Measurements from ENCODE around the gene GREM2. TPM values are rescaled to one million over a fixed set of nuclear protein-coding genes. Genes with fewer than 3 reads are reported as not detected.

Gene GREM2
- total RNA-seq, 4 donors from 2014 or later = 0.10 to 0.75 (median 0.64) TPM

GRCh38 chr1:240465531-240465940 is 146.4 kb downstream of the GREM2 start:
- in situ Hi-C loops (cut with MboI; ENCODE audit: low sequenced_read_pairs in 4 of 4) = no loop called here
- no peaks in the 10 kb centered on the region for H3K27me3 ChIP-seq
- no peak overlapping the region for H3K27ac ChIP-seq
- no peaks in the 10 kb centered on the region for H3K9me3 ChIP-seq
- no peak for TF ChIP-seq POLR2A (IDR thresholded peaks at IDR 0.05)
- TF ChIP-seq CTCF (IDR thresholded peaks at IDR 0.05 in 4 of 5, conservative IDR thresholded peaks at IDR 0.05 in 1 of 5) = no peak
- no peaks in the 10 kb centered on the region for H3K4me1 ChIP-seq
- DNase-seq = no peak
- no peak overlapping the region for H3K4me3 ChIP-seq
- intact Hi-C loops (cut with DNase I; ENCODE audit: low total_unique reads) = no loop called here
- H3K36me3 ChIP-seq = no peaks in the 10 kb centered on the region
- no peak for ATAC-seq

GRCh38 chr1:240464099-240464498 is 147.9 kb downstream of the GREM2 start:
- intact Hi-C loops (cut with DNase I; ENCODE audit: low total_unique reads) (no loop called here), in situ Hi-C loops (cut with MboI; ENCODE audit: low sequenced_read_pairs in 4 of 4) (no loop called here)
- Histone ChIP-seq H3K4me1 (no peaks in the 10 kb centered on the region), H3K4me3 (no peak overlapping the region), H3K9me3 (no peaks in the 10 kb centered on the region), H3K27ac (no peak overlapping the region), H3K27me3 (no peaks in the 10 kb centered on the region), H3K36me3 (no peaks in the 10 kb centered on the region)
- ATAC-seq (no peak), DNase-seq (no peak)
- TF ChIP-seq CTCF (IDR thresholded peaks at IDR 0.05 in 4 of 5, conservative IDR thresholded peaks at IDR 0.05 in 1 of 5) = no peak

- intact Hi-C loops (cut with DNase I; ENCODE audit: low total_unique reads) (no loop called here), in situ Hi-C loops (cut with MboI; ENCODE audit: low sequenced_read_pairs in 4 of 4) (no loop called here)
- no peaks in the 10 kb centered on the region for H3K27me3 ChIP-seq
- no peak overlapping the region for H3K27ac ChIP-seq
- H3K4me1 ChIP-seq = no peaks in the 10 kb centered on the region
- no peak for TF ChIP-seq CTCF (IDR thresholded peaks at IDR 0.05 in 4 of 5, conservative IDR thresholded peaks at IDR 0.05 in 1 of 5)
- no peak for TF ChIP-seq POLR2A (IDR thresholded peaks at IDR 0.05)
- H3K9me3 ChIP-seq = no peaks in the 10 kb centered on the region
- no peak for DNase-seq
- no peak for ATAC-seq
- no peaks in the 10 kb centered on the region for H3K36me3 ChIP-seq
- H3K4me3 ChIP-seq = no peak overlapping the region
Measured at GRCh38 chr1:240462766-240463395, 149.1 kb downstream of the GREM2 start.

- no peaks in the 10 kb centered on the region for H3K9me3 ChIP-seq
- DNase-seq = no peak
- no peaks in the 10 kb centered on the region for H3K4me1 ChIP-seq
- no peak for TF ChIP-seq CTCF (IDR thresholded peaks at IDR 0.05 in 4 of 5, conservative IDR thresholded peaks at IDR 0.05 in 1 of 5)
- no peak for TF ChIP-seq POLR2A (IDR thresholded peaks at IDR 0.05)
- intact Hi-C loops (cut with DNase I; ENCODE audit: low total_unique reads) = no loop called here
- H3K27me3 ChIP-seq = no peaks in the 10 kb centered on the region
- no peak overlapping the region for H3K27ac ChIP-seq
- in situ Hi-C loops (cut with MboI; ENCODE audit: low sequenced_read_pairs in 4 of 4) = no loop called here
- ATAC-seq = no peak
- H3K4me3 ChIP-seq = no peak overlapping the region
- no peaks in the 10 kb centered on the region for H3K36me3 ChIP-seq
Measured at GRCh38 chr1:240462277-240462676, 149.7 kb downstream of the GREM2 start.

- intact Hi-C loops (cut with DNase I; ENCODE audit: low total_unique reads) (no loop called here), in situ Hi-C loops (cut with MboI; ENCODE audit: low sequenced_read_pairs in 4 of 4) (no loop called here)
- no peak for DNase-seq
- Histone ChIP-seq H3K4me1 (no peaks in the 10 kb centered on the region), H3K4me3 (no peak overlapping the region), H3K36me3 (no peaks in the 10 kb centered on the region), H3K9me3 (no peaks in the 10 kb centered on the region), H3K27me3 (no peaks in the 10 kb centered on the region), H3K27ac (no peak overlapping the region)
- no peak for TF ChIP-seq CTCF (IDR thresholded peaks at IDR 0.05 in 4 of 5, conservative IDR thresholded peaks at IDR 0.05 in 1 of 5)
- TF ChIP-seq POLR2A (IDR thresholded peaks at IDR 0.05) = no peak
- no peak for ATAC-seq
Measured at GRCh38 chr1:240457203-240457602, 154.8 kb downstream of the GREM2 start.
